Measurements from ENCODE around the gene CTBS.

The CTBS gene

GRCh38 chr1:84584126-84584525 lies 9.9 kb upstream of the CTBS start:
- TF ChIP-seq, protein P1, sequence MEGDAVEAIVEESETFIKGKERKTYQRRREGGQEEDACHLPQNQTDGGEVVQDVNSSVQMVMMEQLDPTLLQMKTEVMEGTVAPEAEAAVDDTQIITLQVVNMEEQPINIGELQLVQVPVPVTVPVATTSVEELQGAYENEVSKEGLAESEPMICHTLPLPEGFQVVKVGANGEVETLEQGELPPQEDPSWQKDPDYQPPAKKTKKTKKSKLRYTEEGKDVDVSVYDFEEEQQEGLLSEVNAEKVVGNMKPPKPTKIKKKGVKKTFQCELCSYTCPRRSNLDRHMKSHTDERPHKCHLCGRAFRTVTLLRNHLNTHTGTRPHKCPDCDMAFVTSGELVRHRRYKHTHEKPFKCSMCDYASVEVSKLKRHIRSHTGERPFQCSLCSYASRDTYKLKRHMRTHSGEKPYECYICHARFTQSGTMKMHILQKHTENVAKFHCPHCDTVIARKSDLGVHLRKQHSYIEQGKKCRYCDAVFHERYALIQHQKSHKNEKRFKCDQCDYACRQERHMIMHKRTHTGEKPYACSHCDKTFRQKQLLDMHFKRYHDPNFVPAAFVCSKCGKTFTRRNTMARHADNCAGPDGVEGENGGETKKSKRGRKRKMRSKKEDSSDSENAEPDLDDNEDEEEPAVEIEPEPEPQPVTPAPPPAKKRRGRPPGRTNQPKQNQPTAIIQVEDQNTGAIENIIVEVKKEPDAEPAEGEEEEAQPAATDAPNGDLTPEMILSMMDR (IDR thresholded peaks at IDR 0.05; ENCODE audit: low read depth, low read length), result no peak
- DNase-seq (ENCODE audit: extremely low read depth, low read depth), result no peak

GRCh38 chr1:84583648-84584047 lies 9.4 kb upstream of the CTBS start:
- TF ChIP-seq, protein P1 (IDR thresholded peaks at IDR 0.05; ENCODE audit: low read depth, low read length), result no peak
- no peak for DNase-seq (ENCODE audit: extremely low read depth, low read depth)

GRCh38 chr1:84582802-84583587 lies 8.8 kb upstream of the CTBS start:
- DNase-seq (ENCODE audit: extremely low read depth, low read depth), result no peak

GRCh38 chr1:84581648-84582047 lies 7.4 kb upstream of the CTBS start:
- TF ChIP-seq, protein P1 (IDR thresholded peaks at IDR 0.05; ENCODE audit: low read depth, low read length), result no peak
- DNase-seq (ENCODE audit: extremely low read depth, low read depth), result no peak

More at GRCh38 chr1:84582802-84583587, 8.8 kb upstream of the CTBS start:
- TF ChIP-seq, protein P1 (IDR thresholded peaks at IDR 0.05; ENCODE audit: low read depth, low read length), result no peak

- no peak for DNase-seq (ENCODE audit: extremely low read depth, low read depth)
- TF ChIP-seq, protein P1 (IDR thresholded peaks at IDR 0.05; ENCODE audit: low read depth, low read length), result no peak
These were observed 696 bp upstream of the CTBS start for GRCh38 chr1:84574936-84575335.

DNA sequence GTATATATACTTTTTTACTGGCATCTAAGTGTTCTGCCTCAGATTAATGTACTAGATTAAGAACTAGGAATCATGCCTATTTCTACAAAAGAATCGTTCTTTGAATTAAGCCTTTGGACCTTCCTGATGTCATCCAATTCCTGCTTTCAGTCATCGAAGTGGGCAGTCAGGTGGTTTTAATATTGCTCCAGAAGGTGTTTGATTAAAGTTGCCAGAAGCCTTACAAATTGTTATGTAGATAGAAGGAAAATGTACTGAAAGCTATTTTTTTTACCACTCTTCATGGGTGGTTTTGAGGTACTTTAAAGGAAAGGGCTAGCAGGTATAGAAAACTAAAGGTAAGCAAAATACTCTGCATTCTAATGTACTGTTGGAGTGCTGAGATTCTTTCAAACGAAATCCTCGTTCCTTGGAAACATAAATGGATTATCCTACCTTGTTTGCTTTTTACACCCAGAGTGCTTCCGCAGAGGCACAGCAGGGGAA lies 716 bp downstream of the CTBS start:
- no peak for DNase-seq (ENCODE audit: extremely low read depth, low read depth)
- TF ChIP-seq, protein P1 (IDR thresholded peaks at IDR 0.05; ENCODE audit: low read depth, low read length), result no peak

GRCh38 chr1:84571150-84571535 lies 3.1 kb downstream of the CTBS start:
- TF ChIP-seq, protein P1 (IDR thresholded peaks at IDR 0.05; ENCODE audit: low read depth, low read length), result no peak
- DNase-seq (ENCODE audit: extremely low read depth, low read depth), result no peak
